B cell (primary cell): ENCODE measurements around the gene ARHGAP27. TPM values are rescaled to one million over a fixed set of nuclear protein-coding genes. Genes with fewer than 3 reads are reported as not detected.
A peak's percentile ranks its signal among the peaks of the same experiment; 100 is the strongest.

ENCODE experiments used
- ATAC-seq: fragments of 200-7000 bp; cut with Tn5 transposase; one replicate; pipeline ENCODE4 v1.10.0; 2021; ENCODE audit warnings: low read depth, mild to moderate bottlenecking, moderate number of reproducible peaks, moderate library complexity
- CTCF ChIA-PET: fragments of 350-600 bp; sonication (Branson Sonifier 250); formaldehyde crosslinking; loops from one replicate; lab custom pipeline; 2021; ENCODE audit warnings: antibody characterized with exemption, inconsistent platforms; lab: Charles Lee
- POLR2A ChIA-PET: fragments of 350-600 bp; sonication (Branson Sonifier 250); formaldehyde crosslinking; loops from one replicate; lab custom pipeline; 2021; ENCODE audit warnings: antibody characterized with exemption; lab: Charles Lee
- DNase-seq: peaks from one replicate; pipeline ENCODE4 v3.0.0; 2013
- H2AFZ ChIP-seq: 2 replicates; pipeline ENCODE4 v1.6.1; 2012; ENCODE audit warnings: mild to moderate bottlenecking, low read depth, low read length; ENCODE audit not compliant: insufficient read depth, poor library complexity, severe bottlenecking
- H3K27ac ChIP-seq, 2 donors: 1 replicate in 1 of 2; 2 replicates in 1 of 2; pipeline ENCODE4 v1.5.1; 2012 to 2013; ENCODE audit warnings: low read length in 2 of 2, mild to moderate bottlenecking in 2 of 2, moderate library complexity in 1 of 2
- H3K27me3 ChIP-seq, 4 experiments: fragments of 200-600 bp in 1 of 4; sonication (generic) in 1 of 4; replicated peaks in 1 of 4; 1 replicate in 2 of 4; 2 replicates in 2 of 4; pipeline versions ENCODE4 v1.6.1 to v1.7.0; 2013 to 2016; ENCODE audit warnings: low read length in 3 of 4, mild to moderate bottlenecking in 2 of 4, mixed read lengths in 1 of 4, moderate library complexity in 1 of 4; ENCODE audit not compliant: insufficient read depth in 4 of 4, control insufficient read depth in 3 of 4; ENCODE audit errors: control extremely low read depth in 1 of 4
- H3K36me3 ChIP-seq, 2 experiments: replicated peaks in 1 of 2; 1 replicate in 1 of 2; 2 replicates in 1 of 2; pipeline versions ENCODE4 v1.6.1 to v1.7.1; 2013; ENCODE audit warnings: low read length in 1 of 2; ENCODE audit not compliant: insufficient read depth in 2 of 2, control insufficient read depth in 1 of 2; ENCODE audit errors: control extremely low read depth in 1 of 2, extremely low read depth in 1 of 2
- H3K4me1 ChIP-seq, 2 donors: fragments of 200-600 bp in 1 of 2; sonication (generic) in 1 of 2; 1 replicate in 1 of 2; 2 replicates in 1 of 2; pipeline versions ENCODE4 v1.5.1 to v1.6.1; 2013 to 2017; ENCODE audit warnings: low read length in 2 of 2; ENCODE audit not compliant: control insufficient read depth in 2 of 2, insufficient read depth in 2 of 2
- H3K4me2 ChIP-seq: replicated peaks from 2 replicates; pipeline ENCODE3; 2012; ENCODE audit warnings: mild to moderate bottlenecking, low read depth, low read length; ENCODE audit not compliant: poor library complexity, severe bottlenecking
- H3K4me3 ChIP-seq, 5 experiments: fragments of 200-600 bp in 1 of 5; sonication (generic) in 1 of 5; 1 replicate in 3 of 5; 2 replicates in 2 of 5; pipeline versions ENCODE4 v1.5.1 to v1.7.0; 2011 to 2016; ENCODE audit warnings: low read length in 4 of 5, mild to moderate bottlenecking in 4 of 5, low read depth in 2 of 5, control low read depth in 1 of 5, moderate library complexity in 1 of 5; ENCODE audit not compliant: insufficient read depth in 1 of 5; ENCODE audit errors: control extremely low read depth in 1 of 5, extremely low read depth in 1 of 5
- H3K79me2 ChIP-seq: fragments of 200-600 bp; sonication (generic); one replicate; pipeline ENCODE4 v1.6.0; 2016; ENCODE audit warnings: low read length; ENCODE audit not compliant: control insufficient read depth, insufficient read depth
- H3K9ac ChIP-seq: fragments of 200-600 bp; sonication (generic); 2 replicates; pipeline ENCODE4 v1.6.1; 2017; ENCODE audit warnings: mild to moderate bottlenecking, low read length, moderate library complexity
- H3K9me3 ChIP-seq, 3 donors: one replicate each; pipeline versions ENCODE4 v1.6.1 to v1.7.1; 2013; ENCODE audit warnings: low read length in 2 of 3; ENCODE audit not compliant: control insufficient read depth in 2 of 3, insufficient read depth in 1 of 3; ENCODE audit errors: control extremely low read depth in 1 of 3
- H4K20me1 ChIP-seq: 2 replicates; pipeline ENCODE4 v1.6.0; 2012; ENCODE audit warnings: mild to moderate bottlenecking, low read length; ENCODE audit not compliant: insufficient read depth, control insufficient read depth, poor library complexity, severe bottlenecking
- H3K27ac Mint-ChIP-seq: one replicate; pipeline ENCODE4 v1.8.0; 2021; ENCODE audit warnings: mixed read lengths
- H3K27me3 Mint-ChIP-seq: one replicate; pipeline ENCODE4 v1.8.0; 2021; ENCODE audit warnings: mixed read lengths
- H3K4me1 Mint-ChIP-seq: one replicate; pipeline ENCODE4 v1.8.0; 2021; ENCODE audit warnings: mixed read lengths
- H3K4me3 Mint-ChIP-seq: one replicate; pipeline ENCODE4 v1.8.0; 2021; ENCODE audit warnings: mixed read lengths
- H3K9me3 Mint-ChIP-seq: one replicate; pipeline ENCODE4 v1.8.0; 2022; ENCODE audit warnings: mixed read lengths; ENCODE audit not compliant: insufficient read depth
- EZH2 ChIP-seq: IDR thresholded peaks from 2 replicates; pipeline ENCODE4 v1.6.1; 2012; ENCODE audit warnings: borderline replicate concordance, low read depth, mild to moderate bottlenecking, moderate library complexity, low read length; ENCODE audit not compliant: insufficient read depth, poor library complexity, severe bottlenecking
- WGBS: methylation state at CpG from one replicate; pipeline ENCODE4 v1.1.5; 2013; ENCODE audit warnings: missing lambda C conversion rate; ENCODE audit not compliant: insufficient coverage; 5-methylcytosine and 5-hydroxymethylcytosine counted together
- intact Hi-C: fragments of 100-400 bp; cut with micrococcal nuclease; formaldehyde crosslinking; loops from one replicate; pipeline ENCODE4 v1.10.0; 2022
- polyA plus RNA-seq: library from polyadenylated mRNA; depleted of rRNA; stranded (reverse); fragments of >200 nt; gene quantifications from 2 replicates; pipeline ENCODE4 v1.2.3, GENCODE V29; 2012
- total RNA-seq, 2 donors: library from RNA; stranded (reverse); fragments of 120-200 nt in 1 of 2; gene quantifications; 1 replicate in 1 of 2; 2 replicates in 1 of 2; pipeline versions ENCODE4 v1.2.3 to v1.2.4, GENCODE V29; 2013 to 2022
- TF ChIP-seq, protein P1 (sequence below): fragments of 200-600 bp; IDR thresholded peaks from one replicate; pipeline ENCODE4 v1.8.0; 2022; ENCODE audit warnings: antibody characterized with exemption, mild to moderate bottlenecking

The ARHGAP27 gene
- total and polyA plus RNA-seq, 2 donors (not counting 1 experiment from before 2014, with no cell fraction given): 159 to 227 TPM

GRCh38 chr17:45380046-45380765 is 52.5 kb downstream of the ARHGAP27 start:
- Histone ChIP-seq H3K27me3 (no peaks in the 10 kb centered on the region), H3K4me3 (no peak overlapping the region), H3K36me3 (no peaks in the 10 kb centered on the region), H3K4me1 (peaks cover 17 to 23% of the 10 kb centered on the region in 2 donors), H3K27ac (no peak overlapping the region), H3K9me3 (no peaks in the 10 kb centered on the region), H4K20me1 (no peaks in the 10 kb centered on the region), H3K4me2 (peak overlapping the region; percentile 6), H3K9ac (no peak overlapping the region), H2AFZ (no peak overlapping the region), H3K79me2 (no peaks in the 10 kb centered on the region)
- peaks cover 24% of the 10 kb centered on the region for H3K4me1 Mint-ChIP-seq
- ATAC-seq (no peak), DNase-seq (peak; percentile 46)
- no peaks in the 10 kb centered on the region for H3K9me3 Mint-ChIP-seq
- H3K27ac Mint-ChIP-seq: no peak overlapping the region
- intact Hi-C loops: no loop called here
- no peak overlapping the region for H3K4me3 Mint-ChIP-seq
- POLR2A ChIA-PET: interaction anchor here (1.4 kb wide), 1 partner anchor 133 kb away, joined by 3 read pairs; no protein-coding TSS in a partner anchor
- H3K27me3 Mint-ChIP-seq: peaks cover 4% of the 10 kb centered on the region
- WGBS: 71% methylated on average over 9 of the region's 13 CpGs
- CTCF ChIA-PET: interaction anchor here (0.5 to 18.7 kb wide), 10 partner anchors 12 to 168 kb away, joined by 3 to 520 read pairs (median 4); no protein-coding TSS in a partner anchor
- TF ChIP-seq, protein P1, sequence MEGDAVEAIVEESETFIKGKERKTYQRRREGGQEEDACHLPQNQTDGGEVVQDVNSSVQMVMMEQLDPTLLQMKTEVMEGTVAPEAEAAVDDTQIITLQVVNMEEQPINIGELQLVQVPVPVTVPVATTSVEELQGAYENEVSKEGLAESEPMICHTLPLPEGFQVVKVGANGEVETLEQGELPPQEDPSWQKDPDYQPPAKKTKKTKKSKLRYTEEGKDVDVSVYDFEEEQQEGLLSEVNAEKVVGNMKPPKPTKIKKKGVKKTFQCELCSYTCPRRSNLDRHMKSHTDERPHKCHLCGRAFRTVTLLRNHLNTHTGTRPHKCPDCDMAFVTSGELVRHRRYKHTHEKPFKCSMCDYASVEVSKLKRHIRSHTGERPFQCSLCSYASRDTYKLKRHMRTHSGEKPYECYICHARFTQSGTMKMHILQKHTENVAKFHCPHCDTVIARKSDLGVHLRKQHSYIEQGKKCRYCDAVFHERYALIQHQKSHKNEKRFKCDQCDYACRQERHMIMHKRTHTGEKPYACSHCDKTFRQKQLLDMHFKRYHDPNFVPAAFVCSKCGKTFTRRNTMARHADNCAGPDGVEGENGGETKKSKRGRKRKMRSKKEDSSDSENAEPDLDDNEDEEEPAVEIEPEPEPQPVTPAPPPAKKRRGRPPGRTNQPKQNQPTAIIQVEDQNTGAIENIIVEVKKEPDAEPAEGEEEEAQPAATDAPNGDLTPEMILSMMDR: no peak
- no peak for TF ChIP-seq EZH2

- H3K27me3 ChIP-seq: peaks cover 0 to 2% (median under 1%) of the 10 kb centered on the region in 4 experiments
- no peak overlapping the region for H3K4me2 ChIP-seq
- H3K4me3 ChIP-seq: no peak overlapping the region
- Mint-ChIP-seq H3K9me3 (no peaks in the 10 kb centered on the region), H3K4me1 (peaks cover 23% of the 10 kb centered on the region), H3K27ac (peak overlapping the region; percentile 66), H3K4me3 (no peak overlapping the region), H3K27me3 (peaks cover 5% of the 10 kb centered on the region)
- peaks cover 17 to 29% of the 10 kb centered on the region in 2 donors for H3K4me1 ChIP-seq
- no peaks in the 10 kb centered on the region for H3K36me3 ChIP-seq
- no peak overlapping the region for H2AFZ ChIP-seq
- ATAC-seq: no peak
- H3K79me2 ChIP-seq: no peaks in the 10 kb centered on the region
- H4K20me1 ChIP-seq: no peaks in the 10 kb centered on the region
- intact Hi-C loops: no loop called here
- TF ChIP-seq, protein P1: no peak
- no peak for TF ChIP-seq EZH2
- no peaks in the 10 kb centered on the region for H3K9me3 ChIP-seq
- ChIA-PET POLR2A (no interaction called here), CTCF (interaction anchor here (1.6 to 3.1 kb wide), 4 partner anchors 8 to 158 kb away, joined by 4 to 11 read pairs (median 6); no protein-coding TSS in a partner anchor)
- no peak overlapping the region for H3K9ac ChIP-seq
- WGBS: 92% methylated on average over 8 of the region's 8 CpGs
- no peak for DNase-seq
- H3K27ac ChIP-seq: no peak overlapping the region
Observed at GRCh38 chr17:45377401-45377800, 55.3 kb downstream of the ARHGAP27 start.
